HG03558 (cell line): ENCODE data around the gene NOL11.
"Not testable (repeated sequence)": the region's sequence is repeated elsewhere in the genome, so short reads cannot be mapped to it uniquely, and the experiment has no call there.

Experiments used
- ATAC-seq: cut with Tn5 transposase; IDR thresholded peaks from one replicate; pipeline ENCODE4 v1.9.1; 2021; ENCODE audit warnings: moderate number of reproducible peaks; ENCODE audit not compliant: unreplicated experiment; ENCODE audit errors: extremely low read depth

Gene NOL11

GRCh38 chr17:67702861-67703260 is 14.9 kb upstream of the NOL11 start:
- ATAC-seq: not testable (repeated sequence)

GRCh38 chr17:67707442-67707841 is 10.3 kb upstream of the NOL11 start:
- ATAC-seq: no peak

GRCh38 chr17:67708378-67708777 is 9.4 kb upstream of the NOL11 start:
- ATAC-seq: no peak

- no peak for ATAC-seq
These were observed 5.8 kb upstream of the NOL11 start for GRCh38 chr17:67711916-67712315.

GRCh38 chr17:67712375-67712774 is 5.4 kb upstream of the NOL11 start:
- ATAC-seq: no peak

- ATAC-seq: no peak
These were observed 4.6 kb upstream of the NOL11 start for GRCh38 chr17:67713169-67713568.

GRCh38 chr17:67716405-67716798 is 1.3 kb upstream of the NOL11 start:
- no peak for ATAC-seq

GRCh38 chr17:67717192-67717623 is 528 bp upstream of the NOL11 start:
- ATAC-seq: no peak

GRCh38 chr17:67718325-67718941 is 697 bp downstream of the NOL11 start:
- ATAC-seq: no peak

- ATAC-seq: no peak
These were observed 7.6 kb downstream of the NOL11 start for GRCh38 chr17:67725373-67725791.

- no peak for ATAC-seq
These were observed 8.1 kb downstream of the NOL11 start for GRCh38 chr17:67725807-67726206.

GRCh38 chr17:67727152-67728039 is 9.7 kb downstream of the NOL11 start:
- not testable (repeated sequence) for ATAC-seq

GRCh38 chr17:67729903-67730302 is 12.2 kb downstream of the NOL11 start:
- ATAC-seq: no peak

- no peak for ATAC-seq
These were observed 13.0 kb downstream of the NOL11 start for GRCh38 chr17:67730731-67731130.

GRCh38 chr17:67733449-67733848 is 15.7 kb downstream of the NOL11 start:
- ATAC-seq: no peak

- ATAC-seq: no peak
These were observed 19.4 kb downstream of the NOL11 start for GRCh38 chr17:67737145-67737544.

GRCh38 chr17:67742025-67742424 is 24.3 kb downstream of the NOL11 start:
- no peak for ATAC-seq

GRCh38 chr17:67746704-67747571 is 29.2 kb downstream of the NOL11 start:
- no peak for ATAC-seq

- no peak for ATAC-seq
These were observed 30.0 kb downstream of the NOL11 start for GRCh38 chr17:67747681-67748235.

GRCh38 chr17:67750067-67750466 is 32.3 kb downstream of the NOL11 start:
- ATAC-seq: no peak
